GM23338 (cell line): ENCODE data around the gene TWIST2.

Experiments used
- CREB1 ChIP-seq: fragments of 250-450 bp; sonication (Bioruptor Pico); IDR thresholded peaks from 2 replicates; pipeline ENCODE4 v1.5.0; 2020; ENCODE audit warnings: low read depth, mild to moderate bottlenecking, moderate library complexity
- EZH2 ChIP-seq: fragments of 200-600 bp; sonication (generic); IDR thresholded peaks from one replicate; pipeline ENCODE4 v1.8.0; 2017; ENCODE audit warnings: antibody characterized with exemption, mild to moderate bottlenecking, low read depth; ENCODE audit not compliant: unreplicated experiment
- EZH2phosphoT487 ChIP-seq: fragments of 200-600 bp; sonication (generic); IDR thresholded peaks from one replicate; pipeline ENCODE4 v1.8.1; 2018; ENCODE audit warnings: antibody characterized with exemption; ENCODE audit not compliant: unreplicated experiment
- JUNB ChIP-seq: IDR thresholded peaks from one replicate; pipeline ENCODE4 v1.6.1; 2016; ENCODE audit warnings: antibody characterized with exemption; ENCODE audit not compliant: unreplicated experiment
- NANOG ChIP-seq: IDR thresholded peaks from 2 replicates; pipeline ENCODE4 v1.6.1; 2016; ENCODE audit warnings: antibody characterized with exemption, borderline replicate concordance
- POLR2AphosphoS5 ChIP-seq: IDR thresholded peaks from 2 replicates; pipeline ENCODE4 v1.6.1; 2016; ENCODE audit warnings: antibody characterized with exemption, low read depth
- STAT1 ChIP-seq: IDR thresholded peaks from one replicate; pipeline ENCODE4 v1.6.1; 2016; ENCODE audit warnings: antibody characterized with exemption; ENCODE audit not compliant: unreplicated experiment
- ZNF114 ChIP-seq: fragments of 250-450 bp; sonication (Bioruptor Pico); IDR thresholded peaks from 2 replicates; pipeline ENCODE4 v1.5.0; 2020; ENCODE audit warnings: mild to moderate bottlenecking, moderate library complexity
- TF ChIP-seq, protein P1 (sequence below), 2 experiments: fragments of 200-600 bp in 1 of 2; sonication (generic) in 1 of 2; conservative IDR thresholded peaks; 2 replicates each; pipeline versions ENCODE4 v1.5.1 to v1.6.1; 2016 to 2017; ENCODE audit warnings: antibody characterized with exemption in 2 of 2, low read depth in 2 of 2, mild to moderate bottlenecking in 2 of 2, moderate library complexity in 1 of 2
- TF ChIP-seq, protein P2 (sequence below): IDR thresholded peaks from 2 replicates; pipeline ENCODE4 v1.6.1; 2016; ENCODE audit warnings: antibody characterized with exemption

- TF ChIP-seq, protein P1, sequence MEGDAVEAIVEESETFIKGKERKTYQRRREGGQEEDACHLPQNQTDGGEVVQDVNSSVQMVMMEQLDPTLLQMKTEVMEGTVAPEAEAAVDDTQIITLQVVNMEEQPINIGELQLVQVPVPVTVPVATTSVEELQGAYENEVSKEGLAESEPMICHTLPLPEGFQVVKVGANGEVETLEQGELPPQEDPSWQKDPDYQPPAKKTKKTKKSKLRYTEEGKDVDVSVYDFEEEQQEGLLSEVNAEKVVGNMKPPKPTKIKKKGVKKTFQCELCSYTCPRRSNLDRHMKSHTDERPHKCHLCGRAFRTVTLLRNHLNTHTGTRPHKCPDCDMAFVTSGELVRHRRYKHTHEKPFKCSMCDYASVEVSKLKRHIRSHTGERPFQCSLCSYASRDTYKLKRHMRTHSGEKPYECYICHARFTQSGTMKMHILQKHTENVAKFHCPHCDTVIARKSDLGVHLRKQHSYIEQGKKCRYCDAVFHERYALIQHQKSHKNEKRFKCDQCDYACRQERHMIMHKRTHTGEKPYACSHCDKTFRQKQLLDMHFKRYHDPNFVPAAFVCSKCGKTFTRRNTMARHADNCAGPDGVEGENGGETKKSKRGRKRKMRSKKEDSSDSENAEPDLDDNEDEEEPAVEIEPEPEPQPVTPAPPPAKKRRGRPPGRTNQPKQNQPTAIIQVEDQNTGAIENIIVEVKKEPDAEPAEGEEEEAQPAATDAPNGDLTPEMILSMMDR (conservative IDR thresholded peaks at IDR 0.05; ENCODE audit: low read depth in 2 of 2), result no peak
- TF ChIP-seq ZNF114 (CRISPR knock-in tag), result no peak
- no peak for TF ChIP-seq POLR2AphosphoS5
- TF ChIP-seq EZH2, result no peak
- TF ChIP-seq, protein P2, sequence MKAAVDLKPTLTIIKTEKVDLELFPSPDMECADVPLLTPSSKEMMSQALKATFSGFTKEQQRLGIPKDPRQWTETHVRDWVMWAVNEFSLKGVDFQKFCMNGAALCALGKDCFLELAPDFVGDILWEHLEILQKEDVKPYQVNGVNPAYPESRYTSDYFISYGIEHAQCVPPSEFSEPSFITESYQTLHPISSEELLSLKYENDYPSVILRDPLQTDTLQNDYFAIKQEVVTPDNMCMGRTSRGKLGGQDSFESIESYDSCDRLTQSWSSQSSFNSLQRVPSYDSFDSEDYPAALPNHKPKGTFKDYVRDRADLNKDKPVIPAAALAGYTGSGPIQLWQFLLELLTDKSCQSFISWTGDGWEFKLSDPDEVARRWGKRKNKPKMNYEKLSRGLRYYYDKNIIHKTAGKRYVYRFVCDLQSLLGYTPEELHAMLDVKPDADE, result no peak
- no peak for TF ChIP-seq EZH2phosphoT487
- no peak for TF ChIP-seq NANOG
- TF ChIP-seq JUNB, result no peak
- no peak for TF ChIP-seq CREB1 (CRISPR knock-in tag)
- no peak for TF ChIP-seq STAT1
Measured at GRCh38 chr2:238938003-238938400, 90.1 kb downstream of the TWIST2 start.
